ENCODE measurements around the gene JAK2.
"Not testable (repeated sequence)": the region's sequence is repeated elsewhere in the genome, so short reads cannot be mapped to it uniquely, and the experiment has no call there.

Gene JAK2

DNA sequence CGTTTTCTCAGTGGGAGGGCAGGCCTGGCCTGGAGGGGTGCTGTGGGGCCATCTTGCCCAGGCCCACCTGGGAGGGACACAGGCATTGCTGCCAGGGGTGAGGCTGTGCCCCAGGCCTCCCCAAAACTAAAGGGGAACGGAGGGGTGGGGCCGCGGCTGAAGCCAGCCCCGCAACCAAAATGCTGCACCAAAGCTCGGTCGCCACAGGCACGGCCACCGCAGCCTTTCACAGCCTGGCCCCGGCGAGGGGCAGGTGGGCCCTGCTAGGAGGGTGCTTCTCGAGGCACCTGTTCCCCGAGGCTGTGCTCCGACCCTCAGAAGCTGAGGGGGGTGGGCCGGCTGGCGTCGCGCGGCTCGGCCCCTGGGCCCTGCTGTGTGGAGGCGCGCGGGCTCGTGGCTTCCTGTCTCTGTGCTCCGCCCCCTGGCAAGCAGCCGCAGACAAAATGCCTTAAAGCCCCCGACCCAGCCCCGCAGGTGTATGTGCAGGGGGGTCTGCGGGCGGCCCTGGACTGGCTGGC, 57.6 kb downstream of the JAK2 start:
- DNase-seq (ENCODE audit: low spot score): no peak

DNA sequence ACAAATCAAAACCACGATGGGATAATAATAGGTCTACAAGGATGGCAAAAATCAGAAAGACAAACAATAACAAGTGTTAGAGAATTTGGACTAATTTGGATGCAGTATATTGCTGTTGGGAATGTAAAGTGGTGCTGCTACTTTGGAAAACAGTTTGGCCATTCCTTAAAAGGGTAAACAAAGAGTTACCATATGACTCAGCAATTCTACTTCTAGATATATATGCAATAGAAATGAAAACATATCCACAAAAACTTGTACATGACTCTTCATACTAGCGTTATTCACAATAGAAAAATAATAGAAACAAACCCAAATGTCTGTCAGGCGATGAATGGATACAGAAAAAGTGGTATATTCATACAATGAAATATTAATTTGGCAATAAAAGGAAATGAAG, 58.3 kb downstream of the JAK2 start:
- DNase-seq (ENCODE audit: low spot score): no peak

DNA sequence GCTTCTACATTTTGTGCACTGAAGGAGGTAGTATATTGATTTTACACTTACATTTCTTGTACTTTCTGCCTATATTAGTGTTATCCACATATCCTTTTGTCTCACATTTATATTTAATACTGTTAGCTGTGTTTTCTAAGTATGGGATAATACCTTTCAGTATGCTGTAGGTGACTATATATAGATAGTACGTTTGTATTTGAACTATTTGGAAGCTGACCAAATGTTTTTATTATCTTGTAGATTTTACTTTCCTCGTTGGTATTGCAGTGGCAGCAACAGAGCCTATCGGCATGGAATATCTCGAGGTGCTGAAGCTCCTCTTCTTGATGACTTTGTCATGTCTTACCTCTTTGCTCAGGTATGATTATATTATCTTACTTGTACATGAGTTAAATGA, 59.1 kb downstream of the JAK2 start:
- no peak for DNase-seq (ENCODE audit: low spot score)

DNA sequence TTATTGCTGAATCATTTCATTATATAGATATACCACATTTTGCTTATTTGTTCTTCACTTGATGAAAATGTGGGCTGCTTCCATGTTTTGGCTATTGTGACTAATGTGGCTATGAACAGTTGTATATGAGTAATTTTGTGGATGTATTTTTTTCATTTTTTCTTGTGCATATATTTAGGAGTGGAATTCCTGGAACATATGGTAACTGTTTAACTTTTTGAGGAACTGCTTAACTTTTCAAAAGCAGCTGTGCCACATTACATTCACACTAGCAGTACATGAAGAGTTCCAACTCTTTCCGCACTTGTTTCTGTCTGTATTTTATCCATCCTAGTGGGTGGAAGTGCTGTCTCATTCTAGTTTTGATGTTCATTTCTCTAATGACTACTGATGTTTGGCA, 67.8 kb downstream of the JAK2 start:
- no peak for DNase-seq (ENCODE audit: low spot score)

DNA sequence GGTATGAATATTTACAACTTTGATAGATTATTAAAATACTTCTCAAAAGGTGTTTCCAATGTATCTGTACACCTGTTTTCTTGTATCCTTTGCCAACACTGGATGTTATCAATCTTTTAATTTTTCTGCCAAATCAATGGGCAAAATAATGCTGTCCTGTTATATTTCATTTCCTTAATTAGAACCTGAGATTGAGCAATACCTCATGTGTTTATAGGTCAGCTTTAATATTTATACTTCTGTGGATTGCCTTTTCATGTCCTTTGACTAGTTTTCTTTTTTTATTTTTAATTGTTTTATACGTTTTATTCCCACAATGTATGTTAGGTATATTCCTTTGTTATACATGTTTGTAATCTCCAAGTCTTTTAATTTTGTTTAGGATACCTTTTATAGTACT, 77.6 kb downstream of the JAK2 start:
- no peak for DNase-seq (ENCODE audit: low spot score)

DNA sequence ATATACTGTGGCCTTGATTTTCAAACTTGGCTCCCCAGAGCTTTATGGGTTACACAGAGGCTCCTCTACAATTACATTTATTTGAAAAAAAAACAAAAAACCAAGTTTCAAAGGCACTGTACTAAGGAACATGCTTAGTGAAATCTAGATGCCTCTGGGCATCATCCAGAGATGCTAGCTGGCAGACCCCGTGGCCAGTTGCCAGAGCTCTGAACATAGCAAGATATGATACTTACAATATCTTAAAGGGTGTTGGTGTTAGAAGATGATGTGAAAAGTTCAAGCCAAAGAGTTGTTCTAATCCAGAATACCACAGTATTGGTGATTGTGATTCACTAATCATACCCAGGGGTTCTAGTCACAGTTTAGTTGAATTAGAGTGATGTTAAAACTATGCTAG, 87.8 kb downstream of the JAK2 start:
- DNase-seq (ENCODE audit: low spot score): no peak

DNA sequence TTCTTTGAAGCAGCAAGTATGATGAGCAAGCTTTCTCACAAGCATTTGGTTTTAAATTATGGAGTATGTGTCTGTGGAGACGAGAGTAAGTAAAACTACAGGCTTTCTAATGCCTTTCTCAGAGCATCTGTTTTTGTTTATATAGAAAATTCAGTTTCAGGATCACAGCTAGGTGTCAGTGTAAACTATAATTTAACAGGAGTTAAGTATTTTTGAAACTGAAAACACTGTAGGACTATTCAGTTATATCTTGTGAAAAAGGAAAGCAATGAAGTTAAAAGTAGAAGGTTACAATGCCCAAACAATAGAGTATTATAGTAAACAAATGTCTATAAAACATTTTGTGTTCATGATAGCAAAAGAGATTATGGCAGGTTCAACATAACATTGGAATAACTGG, 88.6 kb downstream of the JAK2 start:
- DNase-seq (ENCODE audit: low spot score): no peak

DNA sequence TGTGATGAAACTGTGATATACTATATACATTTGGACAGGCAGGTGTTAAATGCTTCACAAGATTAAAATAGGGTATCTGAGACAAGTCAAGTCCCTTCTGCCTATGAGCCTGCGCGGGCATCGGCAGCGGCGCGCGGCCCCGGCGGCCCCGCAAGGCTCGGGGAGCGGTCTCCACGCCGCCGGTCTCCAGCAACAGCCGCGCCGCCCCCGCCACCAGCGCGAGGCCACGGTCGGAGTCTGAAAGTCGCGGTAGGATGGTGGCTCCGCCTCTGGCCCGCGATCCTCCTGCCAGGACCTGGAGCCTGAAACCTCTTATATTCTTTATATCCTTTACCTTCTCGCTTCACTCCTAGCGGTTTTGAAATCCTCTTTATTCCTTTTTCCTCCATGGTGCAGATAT, 100.9 kb downstream of the JAK2 start:
- no peak for DNase-seq (ENCODE audit: low spot score)

DNA sequence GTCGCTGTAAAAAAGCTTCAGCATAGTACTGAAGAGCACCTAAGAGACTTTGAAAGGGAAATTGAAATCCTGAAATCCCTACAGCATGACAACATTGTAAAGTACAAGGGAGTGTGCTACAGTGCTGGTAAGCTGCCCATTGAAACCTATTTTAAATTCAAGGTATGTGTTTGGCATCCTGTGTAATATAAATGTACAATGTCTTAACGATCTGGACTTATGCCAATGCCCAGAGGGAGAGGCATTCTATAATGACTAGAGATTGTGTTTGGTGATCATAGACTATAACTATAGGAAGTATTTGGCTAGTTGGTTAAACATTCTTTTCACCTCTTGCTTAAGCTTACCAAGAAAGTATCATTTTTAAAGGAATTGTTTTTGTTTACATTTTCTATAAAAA, 104.7 kb downstream of the JAK2 start:
- DNase-seq (ENCODE audit: low spot score): no peak

DNA sequence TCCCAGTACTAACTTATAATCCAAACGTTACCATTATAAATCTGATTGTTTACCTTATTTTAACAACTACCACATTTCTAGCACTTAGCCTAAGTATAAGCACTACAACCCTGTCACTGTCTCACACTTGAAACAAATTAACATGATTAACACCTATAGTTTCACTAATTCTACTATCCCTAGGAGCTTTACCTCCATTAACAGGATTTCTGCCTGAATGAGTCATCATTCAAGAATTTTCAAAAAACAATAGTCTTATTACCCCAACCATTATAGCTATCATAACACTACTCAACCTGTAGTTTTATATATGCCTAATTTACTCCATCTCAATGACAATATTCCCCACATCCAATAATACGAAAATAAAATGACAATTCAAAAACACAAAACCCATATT, 110.7 kb downstream of the JAK2 start:
- DNase-seq (ENCODE audit: low spot score): no peak

DNA sequence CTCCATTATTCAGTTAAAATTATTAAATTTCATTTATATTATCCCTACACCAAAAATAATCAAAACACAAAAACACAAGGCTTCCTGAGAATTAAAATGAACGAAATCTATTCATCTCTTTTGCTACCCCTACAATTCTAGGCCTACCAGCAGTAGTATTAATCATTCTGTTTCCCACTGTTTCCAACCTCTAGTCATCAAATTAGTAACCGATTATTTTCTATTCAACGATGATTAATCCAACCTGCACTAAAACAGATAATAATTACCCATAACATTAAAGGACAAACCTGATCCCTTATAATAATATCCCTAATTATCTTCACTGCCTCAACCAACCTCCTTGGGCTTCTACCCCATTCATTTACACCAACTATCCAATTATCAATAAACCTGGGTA, 114.4 kb downstream of the JAK2 start:
- DNase-seq (ENCODE audit: low spot score): no peak

DNA sequence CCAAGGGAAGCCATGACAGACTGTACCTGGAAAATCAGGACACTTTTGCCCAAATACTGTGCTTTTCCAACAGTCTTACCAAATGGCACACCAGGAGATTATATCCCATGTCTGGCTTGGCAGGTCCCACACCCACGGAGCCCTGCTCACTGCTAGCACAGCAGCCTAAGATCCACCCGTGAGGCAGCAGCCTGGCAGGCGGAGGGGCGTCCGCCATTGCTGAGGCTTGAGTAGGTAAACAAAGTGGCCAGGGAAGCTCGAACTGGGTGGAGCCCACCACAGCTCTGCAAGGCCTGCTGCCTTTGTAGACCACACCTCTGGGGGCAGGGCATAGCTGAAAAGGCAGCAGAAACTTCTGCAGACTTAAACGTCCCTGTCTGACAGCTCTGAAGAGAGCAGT, 116.1 kb downstream of the JAK2 start:
- not testable (repeated sequence) for DNase-seq (ENCODE audit: low spot score)

DNA sequence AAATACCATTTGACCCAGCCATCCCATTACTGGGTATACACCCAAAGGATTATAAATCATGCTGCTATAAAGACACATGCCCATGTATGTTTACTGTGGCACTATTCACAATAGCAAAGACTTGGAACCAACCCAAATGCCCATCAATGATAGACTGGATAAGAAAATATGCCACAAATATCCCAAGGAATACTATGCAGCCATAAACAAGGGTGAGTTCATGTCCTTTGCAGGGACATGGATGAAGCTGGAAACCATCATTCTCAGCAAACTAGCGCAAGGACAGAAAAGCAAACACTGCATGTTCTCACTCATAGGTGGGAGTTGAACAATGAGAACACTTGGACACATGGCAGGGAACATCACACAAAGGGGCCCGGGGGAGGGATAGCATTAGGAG, 121.4 kb downstream of the JAK2 start:
- not testable (repeated sequence) for DNase-seq (ENCODE audit: low spot score)

DNA sequence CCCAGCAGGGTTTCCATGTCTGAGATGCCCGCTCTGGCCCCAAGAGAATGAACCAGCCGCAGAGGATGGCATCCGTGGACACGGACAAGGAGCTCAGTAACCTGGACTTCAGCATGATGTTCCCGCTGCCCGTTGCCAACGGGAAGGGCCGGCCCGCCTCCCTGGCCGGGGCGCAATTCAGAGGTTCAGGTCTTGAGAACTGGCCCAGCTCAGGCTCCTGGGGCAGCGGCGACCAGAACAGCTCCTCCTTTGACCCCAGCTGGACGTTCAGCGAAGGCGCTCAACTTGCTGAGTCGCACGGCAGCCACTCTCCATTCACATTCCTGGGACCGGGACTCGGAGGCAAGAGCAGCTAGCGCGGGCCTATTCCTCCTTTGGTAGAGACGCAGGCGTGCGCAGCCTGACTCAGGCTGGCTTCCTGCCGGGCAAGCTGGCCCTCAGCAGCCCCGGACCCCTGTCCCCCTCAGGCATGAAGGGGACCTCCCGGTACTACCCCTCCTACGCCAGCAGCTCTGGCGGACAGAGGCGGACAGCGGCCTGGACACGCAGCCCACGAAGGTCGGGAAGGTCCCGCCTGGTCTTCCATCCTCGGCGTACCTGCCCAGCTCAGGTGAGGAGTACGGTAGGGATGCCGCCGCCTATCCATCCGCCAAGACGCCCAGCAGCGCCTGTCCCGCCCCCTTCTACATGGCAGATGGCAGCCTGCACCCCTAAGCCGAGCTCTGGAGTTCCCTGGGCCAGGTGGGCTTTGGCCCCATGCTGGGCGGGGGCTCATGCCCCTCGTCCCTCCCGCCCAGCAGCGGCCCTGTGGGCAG, 126.0 kb downstream of the JAK2 start:
- DNase-seq (ENCODE audit: low spot score): no peak

DNA sequence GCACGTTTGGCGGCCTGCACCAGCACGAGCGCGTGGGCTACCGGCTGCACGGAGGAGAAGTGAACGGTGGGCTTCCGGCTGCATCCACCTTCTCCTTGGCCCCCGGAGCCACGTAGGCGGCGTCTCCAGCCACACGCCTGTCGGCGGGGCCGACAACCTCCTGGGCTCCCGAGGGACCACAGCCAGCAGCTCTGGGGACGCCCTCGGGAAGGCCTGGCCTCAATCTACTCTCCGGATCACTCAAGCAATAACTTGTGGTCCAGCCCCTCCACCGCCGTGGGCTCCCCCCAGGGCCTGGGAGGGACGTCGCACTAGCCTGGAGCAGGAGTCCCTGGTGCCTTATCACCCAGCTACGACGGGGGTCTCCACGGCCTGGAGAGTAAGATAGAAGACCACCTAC, 126.6 kb downstream of the JAK2 start:
- no peak for DNase-seq (ENCODE audit: low spot score)

DNA sequence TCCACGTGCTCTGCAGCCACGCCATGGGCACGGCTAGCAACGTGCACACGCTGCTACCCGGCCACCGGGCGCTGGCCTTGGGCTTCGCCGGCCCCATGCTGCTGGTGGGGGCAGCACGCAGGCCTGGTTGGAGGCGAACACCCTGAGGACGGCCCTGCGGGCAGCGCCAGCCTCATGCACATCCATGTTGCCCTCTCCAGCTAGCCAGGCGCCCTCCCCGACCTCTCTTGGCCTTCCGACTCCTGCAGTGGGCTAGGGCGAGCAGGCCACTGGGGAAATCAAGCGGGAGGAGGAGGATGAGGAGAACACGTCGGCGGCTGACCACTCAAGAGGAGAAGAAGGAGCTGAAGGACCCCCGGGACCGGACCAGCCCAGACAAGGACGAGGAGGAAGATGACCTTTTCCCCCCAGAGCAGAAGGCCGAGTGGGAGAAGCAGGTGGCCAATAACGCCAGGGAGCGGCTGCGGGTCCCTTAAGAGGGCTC, 127.1 kb downstream of the JAK2 start:
- no peak for DNase-seq (ENCODE audit: low spot score)

DNA sequence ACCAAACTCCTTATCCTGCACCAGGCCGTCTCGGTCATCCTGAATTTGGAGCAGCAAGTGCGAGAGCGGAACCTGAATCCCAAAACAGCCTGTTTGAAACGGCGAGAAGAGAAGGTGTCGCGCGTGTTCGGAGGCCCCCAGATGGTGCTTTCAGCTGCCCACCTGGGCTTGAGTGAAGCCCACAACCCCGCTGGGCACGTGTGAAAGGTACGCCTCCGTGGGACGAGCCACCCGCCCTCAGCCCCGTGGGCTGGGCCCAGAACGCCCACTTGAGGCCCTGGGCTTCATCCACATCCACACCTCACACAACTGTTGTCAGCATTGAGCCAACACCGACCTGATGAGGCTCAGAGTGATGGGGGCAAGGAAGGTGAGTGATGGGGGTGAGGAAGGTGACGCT, 127.6 kb downstream of the JAK2 start:
- no peak for DNase-seq (ENCODE audit: low spot score)

DNA sequence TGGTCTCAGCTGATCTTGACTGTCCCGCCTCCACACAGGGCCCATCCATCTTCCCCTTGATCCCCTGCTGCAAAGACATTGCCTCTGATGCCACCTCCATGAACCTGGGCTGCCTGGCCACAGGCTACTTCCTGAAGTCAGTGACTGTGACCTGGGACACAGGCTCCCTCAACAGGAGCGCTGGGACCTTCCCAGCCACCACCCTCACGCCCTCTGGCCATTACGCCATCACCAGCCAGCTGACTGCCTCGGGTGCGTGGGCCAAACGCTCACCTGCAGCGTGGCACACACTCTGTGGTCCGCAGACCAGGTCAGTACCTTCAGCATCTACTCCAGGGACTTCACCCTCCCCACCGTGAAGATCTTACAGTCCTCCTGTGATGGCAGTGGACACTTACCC, 128.5 kb downstream of the JAK2 start:
- DNase-seq (ENCODE audit: low spot score): no peak

DNA sequence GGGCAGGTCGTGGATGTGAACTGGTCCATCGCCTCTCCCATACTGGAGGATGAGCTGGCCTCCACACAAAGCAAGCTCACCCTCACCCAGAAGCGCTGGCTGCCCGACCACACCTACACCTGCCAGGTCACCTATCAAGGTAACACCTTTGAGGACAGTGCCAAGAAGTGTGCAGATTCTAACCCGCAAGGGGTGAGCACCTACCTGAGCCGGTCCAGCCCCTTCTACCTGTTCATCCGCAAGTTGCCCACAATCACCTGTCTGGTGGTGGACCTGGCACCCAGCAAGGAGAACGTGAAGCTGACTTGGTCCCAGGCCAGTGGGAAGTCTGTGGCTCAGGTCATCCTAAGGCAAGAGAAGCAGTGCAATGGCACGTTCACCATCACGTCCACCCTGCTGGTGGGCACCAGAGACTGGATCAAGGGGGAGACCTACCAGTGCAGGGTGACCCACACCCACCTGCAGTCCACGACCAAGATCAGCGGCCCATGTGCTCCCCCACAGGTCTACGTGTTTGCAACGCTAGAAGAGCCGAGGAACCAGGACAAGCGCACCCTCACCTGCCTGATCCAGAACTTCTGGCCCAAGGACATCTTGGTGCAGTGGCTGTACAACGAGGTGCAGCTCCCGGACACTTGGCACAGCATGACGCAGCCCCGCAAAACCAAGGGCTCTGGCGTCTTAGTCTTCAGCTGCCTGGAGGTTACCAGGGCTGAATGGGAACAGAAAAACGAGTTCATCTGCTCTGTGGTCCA, 129.1 kb downstream of the JAK2 start:
- no peak for DNase-seq (ENCODE audit: low spot score)

DNA sequence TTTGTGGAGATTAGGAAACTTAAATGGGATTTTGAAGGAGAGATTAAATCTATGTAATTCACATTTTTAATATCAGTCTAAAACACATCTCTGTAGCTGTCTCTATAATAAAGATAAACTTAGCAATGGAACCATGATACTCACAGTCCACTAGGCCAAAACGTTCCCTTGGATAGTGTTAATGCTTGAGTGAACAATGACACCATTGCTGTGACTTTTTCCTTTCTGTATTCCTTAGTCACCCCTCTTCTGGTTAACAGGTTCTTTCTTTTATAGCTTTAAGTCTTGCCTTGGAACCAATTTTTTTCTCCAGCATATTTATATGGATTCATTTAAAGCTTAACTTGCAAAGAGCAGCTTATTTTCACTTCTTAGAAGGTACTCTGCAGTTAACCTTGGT, 137.0 kb downstream of the JAK2 start:
- no peak for DNase-seq (ENCODE audit: low spot score)

DNA sequence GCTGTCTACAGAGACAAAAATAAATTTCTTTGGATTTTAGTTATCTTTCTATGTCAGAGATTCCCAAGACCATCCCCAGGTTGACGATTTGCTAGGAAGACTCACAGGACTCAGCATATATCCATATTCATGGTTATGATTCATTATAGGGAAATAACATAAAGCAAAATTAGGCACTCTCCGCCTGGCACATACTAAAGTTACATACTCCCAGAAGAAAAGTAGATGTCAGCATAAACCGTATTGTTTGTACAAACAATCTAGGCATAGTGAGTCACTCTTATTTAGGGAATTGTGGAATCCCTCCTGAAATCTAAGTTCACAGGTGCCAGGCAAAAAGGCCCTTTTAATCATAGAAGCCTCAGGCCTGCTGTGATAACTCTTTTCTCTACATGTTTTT, 137.4 kb downstream of the JAK2 start:
- DNase-seq (ENCODE audit: low spot score): no peak

DNA sequence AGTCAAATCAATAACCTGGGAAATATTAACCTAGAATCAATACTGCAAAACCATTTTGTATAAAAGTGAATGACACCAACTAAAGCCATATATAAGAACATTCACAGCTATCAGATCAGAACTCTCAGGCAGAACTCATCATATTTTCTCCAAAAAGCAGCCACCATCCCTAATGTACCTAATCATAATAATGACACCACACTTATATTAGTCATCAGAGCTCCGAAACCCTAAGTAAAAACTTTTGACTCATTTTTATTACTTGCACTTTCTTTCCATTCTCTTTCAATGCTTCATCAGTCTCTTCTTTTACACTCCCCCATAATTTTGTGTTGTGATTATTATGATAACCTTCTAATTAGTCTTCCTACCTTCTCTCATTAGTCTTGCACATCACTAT, 155.1 kb downstream of the JAK2 start:
- DNase-seq (ENCODE audit: low spot score): peak; percentile 3

DNA sequence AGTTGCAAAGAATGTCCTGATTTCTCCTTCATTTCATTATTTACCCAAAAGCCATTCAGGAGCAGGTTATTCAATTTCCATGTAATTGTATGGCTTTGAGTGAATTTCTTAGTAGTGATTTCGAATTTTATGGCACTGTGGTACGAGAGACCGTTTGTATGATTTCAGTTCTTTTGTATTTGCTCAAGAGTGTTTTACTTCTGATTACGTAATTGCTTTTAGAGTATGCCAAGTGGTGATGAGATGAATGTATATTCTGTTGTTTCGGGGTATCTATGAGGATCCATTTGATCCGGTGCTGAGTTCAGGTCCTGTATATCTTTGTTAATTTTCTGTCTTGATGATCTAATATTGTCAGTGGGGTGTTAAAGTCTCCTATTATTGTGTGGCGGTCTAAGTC, 159.1 kb downstream of the JAK2 start:
- DNase-seq (ENCODE audit: low spot score): no peak

Measured in activated CD4-positive, alpha-beta T cell treated with anti-CD3 and anti-CD28 coated beads, Interleukin-2, Interleukin-4, amounts not matched to agents 100 ng/mL and 50 ng/mL, durations not matched to agents 16 hours and 8 hours (primary cell).